Parathyroid adenoma (tissue), 2 donors: ENCODE results near the gene TLR6.

ENCODE experiments used
- H2AFZ ChIP-seq: fragments of 300-600 bp; sonication (generic); one replicate; pipeline ENCODE4 v1.7.0; 2017; ENCODE audit warnings: antibody characterized with exemption, mild to moderate bottlenecking
- H3K27ac ChIP-seq: fragments of 300-600 bp; sonication (generic); one replicate; pipeline ENCODE4 v1.7.0; 2017
- H3K27me3 ChIP-seq: fragments of 300-600 bp; sonication (generic); one replicate; pipeline ENCODE4 v1.7.0; 2017; ENCODE audit warnings: low read length; ENCODE audit not compliant: control insufficient read depth, insufficient read depth
- H3K36me3 ChIP-seq: fragments of 300-600 bp; sonication (generic); one replicate; pipeline ENCODE4 v1.7.0; 2017; ENCODE audit warnings: low read length; ENCODE audit not compliant: control insufficient read depth, insufficient read depth
- H3K4me1 ChIP-seq: fragments of 300-600 bp; sonication (generic); one replicate; pipeline ENCODE4 v1.7.0; 2017; ENCODE audit warnings: control low read depth
- H3K4me2 ChIP-seq: fragments of 300-600 bp; sonication (generic); one replicate; pipeline ENCODE4 v1.7.0; 2017; ENCODE audit warnings: low read length
- H3K4me3 ChIP-seq: fragments of 300-600 bp; sonication (generic); one replicate; pipeline ENCODE4 v1.7.0; 2017; ENCODE audit warnings: low read depth, low read length
- H3K79me2 ChIP-seq: fragments of 300-600 bp; sonication (generic); one replicate; pipeline ENCODE4 v1.7.0; 2017; ENCODE audit warnings: control low read depth
- H3K9ac ChIP-seq: fragments of 300-600 bp; sonication (generic); one replicate; pipeline ENCODE4 v1.7.0; 2017; ENCODE audit warnings: mild to moderate bottlenecking
- H3K9me3 ChIP-seq: fragments of 300-600 bp; sonication (generic); one replicate; pipeline ENCODE4 v1.7.0; 2017; ENCODE audit warnings: low read length; ENCODE audit not compliant: control insufficient read depth
- CTCF ChIP-seq: fragments of 300-600 bp; sonication (generic); IDR thresholded peaks from one replicate; pipeline ENCODE4 v1.7.0; 2017; ENCODE audit warnings: antibody characterized with exemption, mild to moderate bottlenecking
- donor health status: primary hyperparathyroidism.

The TLR6 gene

GRCh38 chr4:38856524-38857337 is at the start of gene TLR6:
TSS of gene TLR6 (minus strand) at chr4:38856817. CDS start at chr4:38829473, 27,344 bp downstream.
- no peak within 1 kb of the TSS for H3K27ac ChIP-seq
- H3K4me3 ChIP-seq: peak within 1 kb of the TSS; percentile 2
- peak; percentile 54 for TF ChIP-seq CTCF
- H2AFZ ChIP-seq: peak within 1 kb of the TSS; percentile 46
- H3K79me2 ChIP-seq: no peaks in the 10 kb centered on the region
- no peak within 1 kb of the TSS for H3K9ac ChIP-seq
- H3K27me3 ChIP-seq: no peaks in the 10 kb centered on the region
- H3K4me1 ChIP-seq: no peaks in the 10 kb centered on the region
- no peak within 1 kb of the TSS for H3K4me2 ChIP-seq
- H3K9me3 ChIP-seq: no peaks in the 10 kb centered on the region
- no peaks in the 10 kb centered on the region for H3K36me3 ChIP-seq

GRCh38 chr4:38905652-38906385 is 49.2 kb upstream of the TLR6 start:
- H3K27ac ChIP-seq: no peak overlapping the region

GRCh38 chr4:38904682-38905081 is 48.1 kb upstream of the TLR6 start:
- Histone ChIP-seq H3K27ac (no peak overlapping the region), H3K79me2 (no peaks in the 10 kb centered on the region), H3K4me2 (no peak overlapping the region), H3K4me1 (peaks cover 2% of the 10 kb centered on the region), H3K9ac (no peak overlapping the region), H2AFZ (no peak overlapping the region), H3K9me3 (no peaks in the 10 kb centered on the region), H3K27me3 (no peaks in the 10 kb centered on the region), H3K4me3 (no peak overlapping the region), H3K36me3 (no peaks in the 10 kb centered on the region)
- no peak for TF ChIP-seq CTCF

More at GRCh38 chr4:38905652-38906385, 49.2 kb upstream of the TLR6 start:
- no peak for TF ChIP-seq CTCF
- H3K27me3 ChIP-seq: no peaks in the 10 kb centered on the region
- H3K36me3 ChIP-seq: no peaks in the 10 kb centered on the region
- H3K79me2 ChIP-seq: no peaks in the 10 kb centered on the region
- no peak overlapping the region for H3K4me3 ChIP-seq
- H3K4me2 ChIP-seq: no peak overlapping the region
- H3K9ac ChIP-seq: no peak overlapping the region
- H3K9me3 ChIP-seq: no peaks in the 10 kb centered on the region
- no peak overlapping the region for H2AFZ ChIP-seq
- H3K4me1 ChIP-seq: peaks cover 2% of the 10 kb centered on the region

- H3K79me2 ChIP-seq: no peaks in the 10 kb centered on the region
- TF ChIP-seq CTCF: no peak
- peaks cover 2% of the 10 kb centered on the region for H3K4me1 ChIP-seq
- H3K9me3 ChIP-seq: no peaks in the 10 kb centered on the region
- no peak overlapping the region for H3K27ac ChIP-seq
- no peak overlapping the region for H3K9ac ChIP-seq
- no peak overlapping the region for H3K4me3 ChIP-seq
- no peaks in the 10 kb centered on the region for H3K36me3 ChIP-seq
- H3K4me2 ChIP-seq: no peak overlapping the region
- no peaks in the 10 kb centered on the region for H3K27me3 ChIP-seq
- H2AFZ ChIP-seq: no peak overlapping the region
Measured at GRCh38 chr4:38904090-38904666, 47.6 kb upstream of the TLR6 start.
